WTC11 (cell line): Measurements from ENCODE around the gene BCORL1. TPM values are rescaled to one million over a fixed set of nuclear protein-coding genes. Genes with fewer than 3 reads are reported as not detected.

Experiments used
- ATAC-seq: fragments of 200-7000 bp; cut with Tn5 transposase; 2 replicates; pipeline ENCODE4 v1.10.0; 2021; ENCODE audit warnings: mild to moderate bottlenecking, moderate library complexity
- CTCF ChIA-PET: fragments of 300-600 bp; sonication (Branson Sonifier 250); formaldehyde crosslinking; loops from one replicate; lab custom pipeline; 2021; ENCODE audit warnings: antibody characterized with exemption; lab: Charles Lee
- POLR2A ChIA-PET: fragments of 350-600 bp; sonication (Branson Sonifier 250); formaldehyde crosslinking; loops from one replicate; lab custom pipeline; 2021; ENCODE audit warnings: antibody characterized with exemption; lab: Charles Lee
- DNase-seq: peaks from one replicate; pipeline ENCODE4 v3.0.0; 2021; ENCODE audit warnings: low spot score
- H3K27ac Mint-ChIP-seq: 2 replicates; pipeline ENCODE4 v1.8.0; 2021; ENCODE audit warnings: mixed read lengths
- H3K27me3 Mint-ChIP-seq: 2 replicates; pipeline ENCODE4 v1.8.0; 2021; ENCODE audit warnings: low read depth, mild to moderate bottlenecking, moderate library complexity, mixed read lengths
- H3K36me3 Mint-ChIP-seq: 2 replicates; pipeline ENCODE4 v1.8.0; 2021; ENCODE audit warnings: mixed read lengths
- H3K4me1 Mint-ChIP-seq: 2 replicates; pipeline ENCODE4 v1.8.0; 2022; ENCODE audit warnings: mixed read lengths
- H3K4me3 Mint-ChIP-seq: 2 replicates; pipeline ENCODE4 v1.8.0; 2021; ENCODE audit warnings: mild to moderate bottlenecking, moderate library complexity, mixed read lengths
- H3K9me3 Mint-ChIP-seq: 2 replicates; pipeline ENCODE4 v1.8.0; 2021; ENCODE audit warnings: mixed read lengths
- ATF1 ChIP-seq: sonication (generic); formaldehyde crosslinking; IDR thresholded peaks from 2 replicates; pipeline ENCODE4 v1.8.1; 2023; ENCODE audit warnings: mild to moderate bottlenecking, moderate library complexity, missing genetic modification reagents
- FOXJ3 ChIP-seq: sonication (generic); formaldehyde crosslinking; IDR thresholded peaks from 2 replicates; pipeline ENCODE4 v1.9.0; 2021; ENCODE audit warnings: missing genetic modification reagents, mild to moderate bottlenecking, borderline replicate concordance
- NFATC4 ChIP-seq: fragments of 250-450 bp; sonication (Bioruptor Pico); IDR thresholded peaks from 2 replicates; pipeline ENCODE4 v1.9.0; 2021; ENCODE audit warnings: mild to moderate bottlenecking
- NFYB ChIP-seq: sonication (generic); formaldehyde crosslinking; conservative IDR thresholded peaks from 2 replicates; pipeline ENCODE4 v1.8.0; 2022; ENCODE audit warnings: low read depth, missing genetic modification reagents
- NR1H2 ChIP-seq: sonication (generic); formaldehyde crosslinking; IDR thresholded peaks from 2 replicates; pipeline ENCODE4 v1.9.0; 2021; ENCODE audit warnings: mild to moderate bottlenecking, moderate library complexity, missing genetic modification reagents
- RELA ChIP-seq: sonication (generic); formaldehyde crosslinking; IDR thresholded peaks from 2 replicates; pipeline ENCODE4 v1.8.1; 2022; ENCODE audit warnings: missing genetic modification reagents, mild to moderate bottlenecking, borderline replicate concordance
- SMAD4 ChIP-seq: sonication (generic); formaldehyde crosslinking; IDR thresholded peaks from 2 replicates; pipeline ENCODE4 v1.8.0; 2022; ENCODE audit warnings: mild to moderate bottlenecking, missing genetic modification reagents
- TEAD1 ChIP-seq: sonication (generic); formaldehyde crosslinking; IDR thresholded peaks from 2 replicates; pipeline ENCODE4 v1.8.0; 2022; ENCODE audit warnings: mild to moderate bottlenecking, missing genetic modification reagents
- ZNF263 ChIP-seq: sonication (generic); formaldehyde crosslinking; IDR thresholded peaks from 2 replicates; pipeline ENCODE4 v1.8.1; 2022; ENCODE audit warnings: low read depth, mild to moderate bottlenecking, moderate library complexity, missing genetic modification reagents
- ZNF671 ChIP-seq: fragments of 250-450 bp; sonication (Bioruptor Pico); IDR thresholded peaks from 2 replicates; pipeline ENCODE4 v1.8.0; 2021; ENCODE audit warnings: mild to moderate bottlenecking
- total RNA-seq: library from RNA; stranded (reverse); gene quantifications from 3 replicates; pipeline ENCODE4 v1.2.3, GENCODE V29; 2021
- TF ChIP-seq, protein P1 (sequence below): sonication (generic); formaldehyde crosslinking; IDR thresholded peaks from 2 replicates; pipeline ENCODE4 v1.8.0; 2022; ENCODE audit warnings: missing genetic modification reagents
- TF ChIP-seq, protein P2 (sequence below): sonication (generic); formaldehyde crosslinking; IDR thresholded peaks from 2 replicates; pipeline ENCODE4 v1.8.1; 2022; ENCODE audit warnings: mild to moderate bottlenecking, missing genetic modification reagents, moderate library complexity, borderline replicate concordance
- TF ChIP-seq, protein P3 (sequence below): sonication (generic); formaldehyde crosslinking; IDR thresholded peaks from 2 replicates; pipeline ENCODE4 v1.8.1; 2023; ENCODE audit warnings: mild to moderate bottlenecking, missing genetic modification reagents, moderate library complexity
- TF ChIP-seq, protein P4 (sequence below): sonication (generic); formaldehyde crosslinking; IDR thresholded peaks from 2 replicates; pipeline ENCODE4 v1.8.0; 2023; ENCODE audit warnings: missing genetic modification reagents, mild to moderate bottlenecking, borderline replicate concordance
- TF ChIP-seq, protein P5 (sequence below): fragments of 250-450 bp; sonication (Bioruptor Pico); IDR thresholded peaks from 2 replicates; pipeline ENCODE4 v2.1.2; 2022; ENCODE audit warnings: mild to moderate bottlenecking, moderate library complexity
- TF ChIP-seq, protein P6 (sequence below): sonication (generic); formaldehyde crosslinking; IDR thresholded peaks from 2 replicates; pipeline ENCODE4 v1.8.1; 2023; ENCODE audit warnings: mild to moderate bottlenecking, moderate library complexity, missing genetic modification reagents

BCORL1 gene
- total RNA-seq, 1 experiment from 2014 or later, result 12.0 TPM

DNA sequence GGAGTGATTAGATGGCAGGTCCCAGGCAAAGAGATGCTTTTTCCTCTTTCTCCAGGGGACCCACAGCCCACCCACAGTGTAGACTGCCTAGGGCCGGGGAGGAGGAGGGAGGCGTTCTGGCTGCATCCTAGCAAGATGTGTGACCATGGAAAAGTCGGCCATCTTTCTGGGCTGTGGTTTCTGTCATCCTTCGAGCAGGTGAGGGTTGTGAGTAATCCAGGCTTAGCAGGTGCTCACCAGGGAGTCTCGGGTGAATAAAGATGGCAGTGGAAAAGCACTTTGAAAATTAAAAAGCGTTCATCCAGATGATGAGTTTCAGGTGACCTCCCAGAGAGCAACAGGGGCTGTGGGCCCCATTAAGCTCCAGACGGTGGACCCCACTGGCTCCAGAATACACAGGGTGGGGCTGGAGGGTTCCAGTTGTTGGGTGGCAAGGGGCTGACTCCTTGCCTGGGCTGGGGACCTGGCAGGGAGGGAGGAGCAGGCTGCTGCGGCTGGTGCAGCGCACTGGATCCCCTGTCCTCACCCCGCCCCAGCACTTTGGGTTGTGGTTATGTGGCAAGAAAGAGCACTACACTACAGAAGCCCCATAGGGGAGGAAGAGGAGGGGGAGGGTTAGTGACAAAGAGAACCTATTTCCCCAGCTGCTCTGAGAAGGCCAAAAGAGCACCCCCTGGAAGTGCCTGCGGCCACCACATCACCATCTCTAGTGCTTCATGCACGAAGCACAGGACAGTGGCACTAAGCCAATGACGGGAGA, 104.2 kb downstream of the BCORL1 start:
- ChIA-PET CTCF (interaction anchor here (1.1 to 1.6 kb wide), 2 partner anchors 22 to 58 kb away, joined by 3 to 4 read pairs; no protein-coding TSS in a partner anchor), POLR2A (no interaction called here)
- peaks cover 18% of the 10 kb centered on the region for H3K4me1 Mint-ChIP-seq
- no peaks in the 10 kb centered on the region for H3K36me3 Mint-ChIP-seq
- no peaks in the 10 kb centered on the region; the same call in 1 of the 2 replicates for H3K27me3 Mint-ChIP-seq
- ATAC-seq, result no peak
- no peak for DNase-seq
- TF ChIP-seq, protein P1, sequence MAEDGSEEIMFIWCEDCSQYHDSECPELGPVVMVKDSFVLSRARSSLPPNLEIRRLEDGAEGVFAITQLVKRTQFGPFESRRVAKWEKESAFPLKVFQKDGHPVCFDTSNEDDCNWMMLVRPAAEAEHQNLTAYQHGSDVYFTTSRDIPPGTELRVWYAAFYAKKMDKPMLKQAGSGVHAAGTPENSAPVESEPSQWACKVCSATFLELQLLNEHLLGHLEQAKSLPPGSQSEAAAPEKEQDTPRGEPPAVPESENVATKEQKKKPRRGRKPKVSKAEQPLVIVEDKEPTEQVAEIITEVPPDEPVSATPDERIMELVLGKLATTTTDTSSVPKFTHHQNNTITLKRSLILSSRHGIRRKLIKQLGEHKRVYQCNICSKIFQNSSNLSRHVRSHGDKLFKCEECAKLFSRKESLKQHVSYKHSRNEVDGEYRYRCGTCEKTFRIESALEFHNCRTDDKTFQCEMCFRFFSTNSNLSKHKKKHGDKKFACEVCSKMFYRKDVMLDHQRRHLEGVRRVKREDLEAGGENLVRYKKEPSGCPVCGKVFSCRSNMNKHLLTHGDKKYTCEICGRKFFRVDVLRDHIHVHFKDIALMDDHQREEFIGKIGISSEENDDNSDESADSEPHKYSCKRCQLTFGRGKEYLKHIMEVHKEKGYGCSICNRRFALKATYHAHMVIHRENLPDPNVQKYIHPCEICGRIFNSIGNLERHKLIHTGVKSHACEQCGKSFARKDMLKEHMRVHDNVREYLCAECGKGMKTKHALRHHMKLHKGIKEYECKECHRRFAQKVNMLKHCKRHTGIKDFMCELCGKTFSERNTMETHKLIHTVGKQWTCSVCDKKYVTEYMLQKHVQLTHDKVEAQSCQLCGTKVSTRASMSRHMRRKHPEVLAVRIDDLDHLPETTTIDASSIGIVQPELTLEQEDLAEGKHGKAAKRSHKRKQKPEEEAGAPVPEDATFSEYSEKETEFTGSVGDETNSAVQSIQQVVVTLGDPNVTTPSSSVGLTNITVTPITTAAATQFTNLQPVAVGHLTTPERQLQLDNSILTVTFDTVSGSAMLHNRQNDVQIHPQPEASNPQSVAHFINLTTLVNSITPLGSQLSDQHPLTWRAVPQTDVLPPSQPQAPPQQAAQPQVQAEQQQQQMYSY (CRISPR knock-in tag), result no peak
- no peak for TF ChIP-seq ZNF671 (CRISPR knock-in tag)
- no peak for TF ChIP-seq SMAD4 (CRISPR knock-in tag)
- H3K4me3 Mint-ChIP-seq, result no peak overlapping the region
- H3K27ac Mint-ChIP-seq, result no peak overlapping the region
- no peaks in the 10 kb centered on the region for H3K9me3 Mint-ChIP-seq

DNA sequence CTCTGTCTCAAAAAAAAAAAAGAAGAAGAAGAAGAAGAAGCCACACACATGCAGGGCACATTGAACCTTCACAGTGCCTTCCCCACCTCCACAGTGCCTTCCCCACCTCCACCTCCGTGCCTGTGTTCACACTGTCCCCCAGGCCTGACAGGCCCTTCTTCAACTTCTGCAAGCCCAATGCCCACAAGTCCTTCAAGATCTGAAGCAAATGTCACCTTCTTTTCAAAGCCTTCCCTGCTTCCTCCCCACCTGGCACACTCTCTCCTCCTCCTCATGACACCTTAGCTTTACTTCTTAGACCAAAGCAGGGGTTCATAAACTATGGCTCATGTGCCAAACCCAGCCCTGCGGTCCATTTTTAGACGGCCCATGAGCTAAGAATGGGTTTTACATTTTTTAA, 107.9 kb downstream of the BCORL1 start:
- H3K4me3 Mint-ChIP-seq, result no peak overlapping the region
- H3K27ac Mint-ChIP-seq, result no peak overlapping the region
- ATAC-seq (no peak), DNase-seq (no peak)
- peaks cover 5% of the 10 kb centered on the region; the same call in 1 of the 2 replicates for H3K4me1 Mint-ChIP-seq
- POLR2A ChIA-PET, result no interaction called here
- H3K9me3 Mint-ChIP-seq, result no peaks in the 10 kb centered on the region
- H3K36me3 Mint-ChIP-seq, result no peaks in the 10 kb centered on the region
- CTCF ChIA-PET, result no interaction called here
- no peaks in the 10 kb centered on the region; the same call in 1 of the 2 replicates for H3K27me3 Mint-ChIP-seq
- TF ChIP-seq FOXJ3 (CRISPR knock-in tag), result no peak
- no peak for TF ChIP-seq NFYB (CRISPR knock-in tag)
- no peak for TF ChIP-seq NFATC4 (CRISPR knock-in tag)
- TF ChIP-seq, protein P2, sequence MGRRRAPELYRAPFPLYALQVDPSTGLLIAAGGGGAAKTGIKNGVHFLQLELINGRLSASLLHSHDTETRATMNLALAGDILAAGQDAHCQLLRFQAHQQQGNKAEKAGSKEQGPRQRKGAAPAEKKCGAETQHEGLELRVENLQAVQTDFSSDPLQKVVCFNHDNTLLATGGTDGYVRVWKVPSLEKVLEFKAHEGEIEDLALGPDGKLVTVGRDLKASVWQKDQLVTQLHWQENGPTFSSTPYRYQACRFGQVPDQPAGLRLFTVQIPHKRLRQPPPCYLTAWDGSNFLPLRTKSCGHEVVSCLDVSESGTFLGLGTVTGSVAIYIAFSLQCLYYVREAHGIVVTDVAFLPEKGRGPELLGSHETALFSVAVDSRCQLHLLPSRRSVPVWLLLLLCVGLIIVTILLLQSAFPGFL, result no peak
- TF ChIP-seq, protein P1 (CRISPR knock-in tag), result no peak
- TF ChIP-seq, protein P3, sequence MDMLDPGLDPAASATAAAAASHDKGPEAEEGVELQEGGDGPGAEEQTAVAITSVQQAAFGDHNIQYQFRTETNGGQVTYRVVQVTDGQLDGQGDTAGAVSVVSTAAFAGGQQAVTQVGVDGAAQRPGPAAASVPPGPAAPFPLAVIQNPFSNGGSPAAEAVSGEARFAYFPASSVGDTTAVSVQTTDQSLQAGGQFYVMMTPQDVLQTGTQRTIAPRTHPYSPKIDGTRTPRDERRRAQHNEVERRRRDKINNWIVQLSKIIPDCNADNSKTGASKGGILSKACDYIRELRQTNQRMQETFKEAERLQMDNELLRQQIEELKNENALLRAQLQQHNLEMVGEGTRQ (CRISPR knock-in tag), result no peak
- TF ChIP-seq, protein P4, sequence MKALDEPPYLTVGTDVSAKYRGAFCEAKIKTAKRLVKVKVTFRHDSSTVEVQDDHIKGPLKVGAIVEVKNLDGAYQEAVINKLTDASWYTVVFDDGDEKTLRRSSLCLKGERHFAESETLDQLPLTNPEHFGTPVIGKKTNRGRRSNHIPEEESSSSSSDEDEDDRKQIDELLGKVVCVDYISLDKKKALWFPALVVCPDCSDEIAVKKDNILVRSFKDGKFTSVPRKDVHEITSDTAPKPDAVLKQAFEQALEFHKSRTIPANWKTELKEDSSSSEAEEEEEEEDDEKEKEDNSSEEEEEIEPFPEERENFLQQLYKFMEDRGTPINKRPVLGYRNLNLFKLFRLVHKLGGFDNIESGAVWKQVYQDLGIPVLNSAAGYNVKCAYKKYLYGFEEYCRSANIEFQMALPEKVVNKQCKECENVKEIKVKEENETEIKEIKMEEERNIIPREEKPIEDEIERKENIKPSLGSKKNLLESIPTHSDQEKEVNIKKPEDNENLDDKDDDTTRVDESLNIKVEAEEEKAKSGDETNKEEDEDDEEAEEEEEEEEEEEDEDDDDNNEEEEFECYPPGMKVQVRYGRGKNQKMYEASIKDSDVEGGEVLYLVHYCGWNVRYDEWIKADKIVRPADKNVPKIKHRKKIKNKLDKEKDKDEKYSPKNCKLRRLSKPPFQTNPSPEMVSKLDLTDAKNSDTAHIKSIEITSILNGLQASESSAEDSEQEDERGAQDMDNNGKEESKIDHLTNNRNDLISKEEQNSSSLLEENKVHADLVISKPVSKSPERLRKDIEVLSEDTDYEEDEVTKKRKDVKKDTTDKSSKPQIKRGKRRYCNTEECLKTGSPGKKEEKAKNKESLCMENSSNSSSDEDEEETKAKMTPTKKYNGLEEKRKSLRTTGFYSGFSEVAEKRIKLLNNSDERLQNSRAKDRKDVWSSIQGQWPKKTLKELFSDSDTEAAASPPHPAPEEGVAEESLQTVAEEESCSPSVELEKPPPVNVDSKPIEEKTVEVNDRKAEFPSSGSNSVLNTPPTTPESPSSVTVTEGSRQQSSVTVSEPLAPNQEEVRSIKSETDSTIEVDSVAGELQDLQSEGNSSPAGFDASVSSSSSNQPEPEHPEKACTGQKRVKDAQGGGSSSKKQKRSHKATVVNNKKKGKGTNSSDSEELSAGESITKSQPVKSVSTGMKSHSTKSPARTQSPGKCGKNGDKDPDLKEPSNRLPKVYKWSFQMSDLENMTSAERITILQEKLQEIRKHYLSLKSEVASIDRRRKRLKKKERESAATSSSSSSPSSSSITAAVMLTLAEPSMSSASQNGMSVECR (CRISPR knock-in tag), result no peak
- no peak for TF ChIP-seq ZNF263 (CRISPR knock-in tag)
- TF ChIP-seq RELA (CRISPR knock-in tag), result no peak
- TF ChIP-seq, protein P5, sequence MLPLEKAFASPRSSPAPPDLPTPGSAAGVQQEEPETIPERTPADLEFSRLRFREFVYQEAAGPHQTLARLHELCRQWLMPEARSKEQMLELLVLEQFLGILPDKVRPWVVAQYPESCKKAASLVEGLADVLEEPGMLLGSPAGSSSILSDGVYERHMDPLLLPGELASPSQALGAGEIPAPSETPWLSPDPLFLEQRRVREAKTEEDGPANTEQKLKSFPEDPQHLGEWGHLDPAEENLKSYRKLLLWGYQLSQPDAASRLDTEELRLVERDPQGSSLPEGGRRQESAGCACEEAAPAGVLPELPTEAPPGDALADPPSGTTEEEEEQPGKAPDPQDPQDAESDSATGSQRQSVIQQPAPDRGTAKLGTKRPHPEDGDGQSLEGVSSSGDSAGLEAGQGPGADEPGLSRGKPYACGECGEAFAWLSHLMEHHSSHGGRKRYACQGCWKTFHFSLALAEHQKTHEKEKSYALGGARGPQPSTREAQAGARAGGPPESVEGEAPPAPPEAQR (CRISPR knock-in tag), result no peak
- TF ChIP-seq, protein P6, sequence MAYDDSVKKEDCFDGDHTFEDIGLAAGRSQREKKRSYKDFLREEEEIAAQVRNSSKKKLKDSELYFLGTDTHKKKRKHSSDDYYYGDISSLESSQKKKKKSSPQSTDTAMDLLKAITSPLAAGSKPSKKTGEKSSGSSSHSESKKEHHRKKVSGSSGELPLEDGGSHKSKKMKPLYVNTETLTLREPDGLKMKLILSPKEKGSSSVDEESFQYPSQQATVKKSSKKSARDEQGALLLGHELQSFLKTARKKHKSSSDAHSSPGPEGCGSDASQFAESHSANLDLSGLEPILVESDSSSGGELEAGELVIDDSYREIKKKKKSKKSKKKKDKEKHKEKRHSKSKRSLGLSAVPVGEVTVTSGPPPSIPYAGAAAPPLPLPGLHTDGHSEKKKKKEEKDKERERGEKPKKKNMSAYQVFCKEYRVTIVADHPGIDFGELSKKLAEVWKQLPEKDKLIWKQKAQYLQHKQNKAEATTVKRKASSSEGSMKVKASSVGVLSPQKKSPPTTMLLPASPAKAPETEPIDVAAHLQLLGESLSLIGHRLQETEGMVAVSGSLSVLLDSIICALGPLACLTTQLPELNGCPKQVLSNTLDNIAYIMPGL (CRISPR knock-in tag), result no peak
- no peak for TF ChIP-seq TEAD1 (CRISPR knock-in tag)
- no peak for TF ChIP-seq ATF1 (CRISPR knock-in tag)
- no peak for TF ChIP-seq NR1H2
